ENCODE measurements around the gene INPP5D. TPM values are rescaled to one million over a fixed set of nuclear protein-coding genes. Genes with fewer than 3 reads are reported as not detected.

INPP5D gene
- total RNA-seq, 1 experiment from 2014 or later, result 12.7 TPM

- no peak overlapping the region for H3K4ac ChIP-seq (ENCODE audit: low read depth, low read length)
- no peak overlapping the region for H3K56ac ChIP-seq (ENCODE audit: insufficient read length, low read depth, low read length)
- no peak overlapping the region for H2BK120ac ChIP-seq (ENCODE audit: low read depth, low read length, poor library complexity, severe bottlenecking)
- Mint-ChIP-seq H3K27ac (no peak overlapping the region), H3K4me1 (no peaks in the 10 kb centered on the region), H3K36me3 (ENCODE audit: insufficient read depth in 1 of 3, low read depth in 3 of 3) (no peaks in the 10 kb centered on the region), H3K4me3 (no peak overlapping the region), H3K9me3 (peaks cover 0 to 5% of the 10 kb centered on the region in 2 experiments; a peak in 2 of 5 replicates), H3K27me3 (ENCODE audit: low read depth) (peaks cover 3% of the 10 kb centered on the region; the same call in 1 of the 2 replicates)
- H4K20me1 ChIP-seq (ENCODE audit: control insufficient read depth, insufficient read depth, insufficient read length), result no peaks in the 10 kb centered on the region
- H4K8ac ChIP-seq (replicated peaks; ENCODE audit: insufficient read length, low read depth, low read length), result no peak overlapping the region
- H3K23me2 ChIP-seq (ENCODE audit: insufficient read length, low read depth, low read length, poor library complexity, severe bottlenecking), result no peaks in the 10 kb centered on the region
- no peaks in the 10 kb centered on the region for H3K27me3 ChIP-seq (ENCODE audit: insufficient read depth, low read length)
- H3K14ac ChIP-seq (ENCODE audit: insufficient read depth, low read length), result no peak overlapping the region
- no peaks in the 10 kb centered on the region for H3K79me1 ChIP-seq (ENCODE audit: insufficient read depth, low read depth, low read length, poor library complexity, severe bottlenecking)
- TF ChIP-seq CTCF (conservative IDR thresholded peaks at IDR 0.05), result no peak
- H2BK15ac ChIP-seq (ENCODE audit: low read depth, low read length), result no peak overlapping the region
- H2BK20ac ChIP-seq (ENCODE audit: low read depth, low read length, poor library complexity, severe bottlenecking), result no peak overlapping the region
- H2BK12ac ChIP-seq (ENCODE audit: insufficient read length, low read depth, low read length), result no peak overlapping the region
- DNase-seq, result peak; percentile 10
- no peak overlapping the region for H2BK5ac ChIP-seq (ENCODE audit: insufficient read length, low read length)
- no peak overlapping the region for H3K4me2 ChIP-seq (ENCODE audit: insufficient read depth, insufficient read length, low read length)
- H3K79me2 ChIP-seq (ENCODE audit: insufficient read depth, low read length), result no peaks in the 10 kb centered on the region
- no peaks in the 10 kb centered on the region for H3K9me3 ChIP-seq (ENCODE audit: control insufficient read depth, low read depth, low read length)
- H4K91ac ChIP-seq (ENCODE audit: insufficient read length, low read depth, low read length), result no peak overlapping the region
- no peak overlapping the region for H3K18ac ChIP-seq (ENCODE audit: insufficient read length, low read depth, low read length)
- H3T11ph ChIP-seq (ENCODE audit: low read length), result no peak overlapping the region
- no peak overlapping the region for H2AK5ac ChIP-seq (ENCODE audit: insufficient read length, low read length)
- no peak overlapping the region for H2AFZ ChIP-seq (ENCODE audit: low read length)
- no peak overlapping the region for H4K5ac ChIP-seq (ENCODE audit: insufficient read length, low read depth, low read length)
- no CpG with 5 or more reads among the region's 6 CpGs for WGBS (ENCODE audit: extremely low coverage, insufficient read length, low lambda C conversion rate)
- no peak overlapping the region for H3K23ac ChIP-seq (ENCODE audit: insufficient read length, low read depth, low read length)
- H3K9ac ChIP-seq (ENCODE audit: extremely low read depth, insufficient read length, low read length), result no peak overlapping the region
- no peaks in the 10 kb centered on the region for H3K4me1 ChIP-seq (ENCODE audit: insufficient read depth, low read length)
- H3K27ac ChIP-seq (ENCODE audit: insufficient read length, low read depth, low read length), result no peak overlapping the region
Measured at GRCh38 chr2:233011268-233011650, 48.9 kb upstream of the INPP5D start.
